GM19324 (cell line): Measurements from ENCODE around the gene ARHGEF19.
"Not testable (repeated sequence)": the region's sequence is repeated elsewhere in the genome, so short reads cannot be mapped to it uniquely, and the experiment has no call there.

Experiments used
- ATAC-seq: cut with Tn5 transposase; IDR thresholded peaks from one replicate; pipeline ENCODE4 v1.9.1; 2021; ENCODE audit warnings: mild to moderate bottlenecking, moderate library complexity; ENCODE audit not compliant: unreplicated experiment, low FRiP score

The ARHGEF19 gene

GRCh38 chr1:16171314-16172151, 40.9 kb downstream of the ARHGEF19 start:
- no peak for ATAC-seq

GRCh38 chr1:16170283-16170673, 42.2 kb downstream of the ARHGEF19 start:
- no peak for ATAC-seq

- ATAC-seq, result no peak
Measured at GRCh38 chr1:16168622-16169360, 43.7 kb downstream of the ARHGEF19 start.

GRCh38 chr1:16168144-16168495, 44.3 kb downstream of the ARHGEF19 start:
- not testable (repeated sequence) for ATAC-seq

GRCh38 chr1:16167331-16168143, 44.9 kb downstream of the ARHGEF19 start:
- ATAC-seq, result no peak

GRCh38 chr1:16166117-16166516, 46.3 kb downstream of the ARHGEF19 start:
- ATAC-seq, result no peak

- ATAC-seq, result no peak
Measured at GRCh38 chr1:16165548-16165947, 46.9 kb downstream of the ARHGEF19 start.

GRCh38 chr1:16165073-16165364, 47.4 kb downstream of the ARHGEF19 start:
- no peak for ATAC-seq

GRCh38 chr1:16164213-16165072, 48.0 kb downstream of the ARHGEF19 start:
- ATAC-seq, result no peak

- not testable (repeated sequence) for ATAC-seq
Measured at GRCh38 chr1:16163608-16164212, 48.7 kb downstream of the ARHGEF19 start.

GRCh38 chr1:16162163-16162822, 50.2 kb downstream of the ARHGEF19 start:
- ATAC-seq, result no peak

- no peak for ATAC-seq
Measured at GRCh38 chr1:16161717-16162116, 50.7 kb downstream of the ARHGEF19 start.

- no peak for ATAC-seq
Measured at GRCh38 chr1:16158993-16159831, 53.2 kb downstream of the ARHGEF19 start.

GRCh38 chr1:16158025-16158424, 54.4 kb downstream of the ARHGEF19 start:
- ATAC-seq, result no peak

- ATAC-seq, result no peak
Measured at GRCh38 chr1:16156848-16157495, 55.5 kb downstream of the ARHGEF19 start.

GRCh38 chr1:16155537-16156410, 56.7 kb downstream of the ARHGEF19 start, which contains the start of gene EPHA2:
Gene EPHA2, minus strand, starts transcription at chr1:16156069. Its CDS starts 137 bp downstream, at chr1:16155932.
- no peak for ATAC-seq
